K562 (cell line): ENCODE data around the gene FUT2. TPM values are rescaled to one million over a fixed set of nuclear protein-coding genes. Genes with fewer than 3 reads are reported as not detected.

Experiments
- ATAC-seq: fragments of 200-7000 bp; cut with Tn5 transposase; 3 replicates; pipeline ENCODE4 v1.9.1; 2020; ENCODE audit warnings: moderate library complexity
- BruUV-seq: library from RNA; stranded (reverse); fragments of 400-500 nt; replicated peaks from 2 replicates; lab custom pipeline; 2021; lab: Mats Ljungman, UMichigan
- CTCF ChIA-PET: fragments of 300-600 bp; formaldehyde crosslinking; extraction: SDS; loops from one replicate; lab custom pipeline; 2021; ENCODE audit warnings: low intra/inter-chr PET ratio; lab: Yijun Ruan, JAX
- POLR2A ChIA-PET: fragments of 300-600, 350-650 bp; sonication (Branson Sonifier 250); formaldehyde crosslinking; extraction: SDS; loops from one replicate; lab custom pipeline; 2021; ENCODE audit warnings: antibody characterized with exemption, inconsistent platforms; lab: Yijun Ruan, JAX
- DNase-seq, 4 experiments: peaks; one replicate each; pipeline versions ENCODE4 v3.0.0 to v3.0.0-alpha.2; 2011 to 2018; ENCODE audit warnings: low spot score in 3 of 4, mixed read lengths in 3 of 4; ENCODE audit errors: extremely low read depth in 1 of 4
- FAIRE-seq: peaks from 2 replicates; lab custom pipeline; 2011; peaks lifted over from hg19 to GRCh38; lab: Jason Lieb, UNC
- H2AFZ ChIP-seq: 2 replicates; pipeline ENCODE4 v1.6.0; 2011; ENCODE audit warnings: low read depth, low read length, control low read depth, inconsistent platforms
- H3K27ac ChIP-seq: fragments of 200-600 bp; 3 replicates; pipeline ENCODE4 v1.8.0; 2011; ENCODE audit warnings: low read depth, mild to moderate bottlenecking, control low read depth, inconsistent platforms, low read length, moderate library complexity, mixed read lengths; ENCODE audit errors: extremely low read depth
- H3K27me3 ChIP-seq, 2 experiments: fragments of 300-600 bp in 1 of 2; 2 replicates in 1 of 2; 3 replicates in 1 of 2; pipeline versions ENCODE4 v1.6.0 to v1.8.0; 2011; ENCODE audit warnings: inconsistent platforms in 2 of 2, low read length in 2 of 2, mild to moderate bottlenecking in 1 of 2, mixed read lengths in 1 of 2, moderate library complexity in 1 of 2; ENCODE audit not compliant: control insufficient read depth in 2 of 2, insufficient read depth in 2 of 2
- H3K36me3 ChIP-seq: fragments of 300-600 bp; 3 replicates; pipeline ENCODE4 v1.8.0; 2011; ENCODE audit warnings: mild to moderate bottlenecking, low read length, inconsistent platforms; ENCODE audit not compliant: control insufficient read depth, insufficient read depth
- H3K4me1 ChIP-seq, 2 experiments: fragments of 200-600 bp in 1 of 2; replicated peaks in 1 of 2; 2 replicates in 1 of 2; 3 replicates in 1 of 2; pipeline versions ENCODE4 v1.5.1 to v1.8.0; 2011; ENCODE audit warnings: inconsistent platforms in 2 of 2, low read length in 2 of 2, mild to moderate bottlenecking in 1 of 2, mixed read lengths in 1 of 2, moderate library complexity in 1 of 2; ENCODE audit not compliant: control insufficient read depth in 2 of 2, insufficient read depth in 2 of 2
- H3K4me2 ChIP-seq: 2 replicates; pipeline ENCODE4 v1.6.1; 2011; ENCODE audit warnings: low read length, control low read depth, inconsistent platforms, mixed read lengths; ENCODE audit not compliant: insufficient read depth
- H3K4me3 ChIP-seq: fragments of 200-600 bp; sonication (generic), shearing (Covaris generic); 2 replicates; pipeline ENCODE4 v1.5.1; 2016; ENCODE audit warnings: control low read depth, inconsistent platforms
- H3K79me2 ChIP-seq: fragments of 200-600 bp; 3 replicates; pipeline ENCODE4 v1.8.0; 2011; ENCODE audit warnings: low read length, inconsistent platforms; ENCODE audit not compliant: control insufficient read depth, insufficient read depth
- H3K9ac ChIP-seq, 2 experiments: 2 replicates each; pipeline versions ENCODE4 v1.6.0 to v1.6.1; 2011; ENCODE audit warnings: low read depth in 2 of 2, low read length in 2 of 2, control low read depth in 1 of 2, inconsistent platforms in 1 of 2, mild to moderate bottlenecking in 1 of 2, mixed read lengths in 1 of 2; ENCODE audit not compliant: insufficient read depth in 1 of 2
- H3K9me1 ChIP-seq: one replicate; pipeline ENCODE4 v1.6.0; 2011; ENCODE audit warnings: inconsistent platforms, mild to moderate bottlenecking, low read length, moderate library complexity; ENCODE audit not compliant: control insufficient read depth, insufficient read depth
- H3K9me3 ChIP-seq: replicated peaks from 2 replicates; pipeline ENCODE4 v1.5.1; 2011; ENCODE audit warnings: low read depth, low read length, inconsistent platforms; ENCODE audit not compliant: control insufficient read depth, insufficient read depth
- H4K20me1 ChIP-seq: replicated peaks from 2 replicates; pipeline ENCODE4 v1.6.1; 2011; ENCODE audit warnings: low read length, inconsistent platforms, mixed read lengths; ENCODE audit not compliant: control insufficient read depth, insufficient read depth
- CEBPB ChIP-seq: fragments of 450-650 bp; IDR thresholded peaks from 2 replicates; pipeline ENCODE4 v1.6.1; 2016; ENCODE audit warnings: missing genetic modification characterization, missing compliant biosample characterization
- HNRNPL ChIP-seq: fragments of 200-400 bp; formaldehyde crosslinking; IDR thresholded peaks from 2 replicates; pipeline ENCODE4 v1.6.1; 2017; ENCODE audit warnings: low read depth, mild to moderate bottlenecking, low read length
- HOXB6 ChIP-seq: fragments of 250-450 bp; sonication (Bioruptor Pico); IDR thresholded peaks from 2 replicates; pipeline ENCODE4 v1.5.1; 2022; ENCODE audit warnings: mild to moderate bottlenecking, borderline replicate concordance
- KLF6 ChIP-seq: fragments of 250-450 bp; sonication (Bioruptor Pico); IDR thresholded peaks from 2 replicates; pipeline ENCODE4 v1.4.0; 2020; ENCODE audit warnings: mild to moderate bottlenecking, moderate library complexity, borderline replicate concordance
- MXI1 ChIP-seq: IDR thresholded peaks from 2 replicates; pipeline ENCODE4 v1.6.1; 2011; ENCODE audit warnings: low read depth, mild to moderate bottlenecking, improper control_type of control experiment, low read length
- MYC ChIP-seq, 2 experiments: fragments of 250-450 bp in 1 of 2; sonication (Bioruptor Pico) in 1 of 2; IDR thresholded peaks; 2 replicates each; pipeline versions ENCODE4 v1.5.1 to v1.6.1; 2012 to 2021; ENCODE audit warnings: low read depth in 2 of 2, borderline replicate concordance in 1 of 2, improper control_type of control experiment in 1 of 2, low read length in 1 of 2, mild to moderate bottlenecking in 1 of 2, moderate library complexity in 1 of 2
- RFX1 ChIP-seq: fragments of 450-650 bp; IDR thresholded peaks from 2 replicates; pipeline ENCODE4 v1.6.1; 2016; ENCODE audit warnings: mild to moderate bottlenecking, moderate library complexity
- WGBS: fragments of 100-300 bp; shearing (Covaris generic); methylation state at CpG from one replicate; pipeline ENCODE4 v1.1.6; 2016; ENCODE audit warnings: low coverage, mixed read lengths; ENCODE audit not compliant: insufficient coverage; ENCODE audit errors: missing lambda C conversion rate; 5-methylcytosine and 5-hydroxymethylcytosine counted together
- in situ Hi-C: fragments of 300-500 bp; cut with MboI; formaldehyde crosslinking; loops from 4 replicates; pipeline ENCODE4 v1.15.0; 2018; ENCODE audit warnings: inconsistent platforms, mixed read lengths
- intact Hi-C: fragments of 100-400 bp; cut with micrococcal nuclease; formaldehyde crosslinking; loops from 2 replicates; pipeline ENCODE4 v1.14.2; 2022
- polyA plus RNA-seq, 8 experiments: library from polyadenylated mRNA; depleted of rRNA in 4 of 8; stranded (reverse) in 5 of 8; unstranded in 3 of 8; fragments of >200 nt; fragmentation: Nextera tagmentation in 2 of 8; fragmentation: Illumina TruSeq in 1 of 8; extraction: Ambion mirVana in 2 of 8; extraction: Trizol in 1 of 8; gene quantifications; 2 replicates each; pipeline versions ENCODE4 v1.2.1 to v1.2.3, GENCODE V29; 2011 to 2014; ENCODE audit warnings: inconsistent platforms in 1 of 8, missing spikeins in 1 of 8
- total RNA-seq, 7 experiments: library from RNA; depleted of rRNA in 6 of 7; stranded (reverse); fragments of >200 nt in 6 of 7; fragmentation: Illumina TruSeq in 2 of 7; extraction: Trizol in 2 of 7; gene quantifications; 2 replicates each; pipeline versions ENCODE4 v1.2.1 to v1.2.3, GENCODE V29; 2011 to 2021; ENCODE audit warnings: low replicate concordance in 1 of 7
- TF ChIP-seq, protein P1 (sequence below), 2 experiments: fragments of 250-450 bp in 1 of 2; fragments of 450-650 bp in 1 of 2; sonication (Bioruptor Pico) in 1 of 2; IDR thresholded peaks; 2 replicates each; pipeline versions ENCODE4 v1.6.1 to v1.8.0; 2016 to 2021; ENCODE audit warnings: mild to moderate bottlenecking in 2 of 2, moderate library complexity in 2 of 2, missing compliant biosample characterization in 1 of 2, missing genetic modification characterization in 1 of 2
- TF ChIP-seq, protein P2 (sequence below): fragments of 450-650 bp; IDR thresholded peaks from 2 replicates; pipeline ENCODE4 v1.6.1; 2016; ENCODE audit warnings: mild to moderate bottlenecking, moderate library complexity

Gene FUT2
- total and polyA plus RNA-seq, 9 of the 15 experiments (the other 6 are each of a cell fraction or from before 2014, with no cell fraction given) = 0.03 to 0.04 TPM; not detected in 7

DNA sequence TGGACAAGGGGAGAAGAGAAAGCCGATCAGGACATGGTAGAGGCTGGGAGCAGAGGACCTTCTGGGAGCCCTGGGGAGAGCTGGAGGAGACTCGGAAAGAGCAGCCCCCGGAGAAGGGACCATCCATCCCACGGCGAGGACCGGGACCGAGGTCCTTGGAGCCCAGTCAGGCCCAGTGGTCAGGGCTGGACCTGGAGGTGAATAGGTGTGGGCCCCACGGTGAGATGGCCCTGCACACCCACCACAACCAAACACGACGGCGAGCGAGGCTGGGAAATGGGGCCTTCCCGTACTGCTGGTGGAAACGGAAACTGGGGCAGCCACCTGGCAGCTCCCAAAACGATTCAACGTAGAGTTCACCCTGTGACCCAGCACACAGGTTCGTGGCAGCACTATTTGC is 19.3 kb upstream of the FUT2 start (continued):
- TF ChIP-seq, protein P1, sequence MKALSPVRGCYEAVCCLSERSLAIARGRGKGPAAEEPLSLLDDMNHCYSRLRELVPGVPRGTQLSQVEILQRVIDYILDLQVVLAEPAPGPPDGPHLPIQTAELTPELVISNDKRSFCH (CRISPR knock-in tag; IDR thresholded peaks at IDR 0.05) = no peak
- TF ChIP-seq, protein P1 (tag; IDR thresholded peaks at IDR 0.05) = no peak
- TF ChIP-seq RFX1 (no peak), MXI1 (no peak), MYC (IDR thresholded peaks at IDR 0.05; ENCODE audit: low read depth, low read length) (no peak), MYC (CRISPR knock-in tag; IDR thresholded peaks at IDR 0.05; ENCODE audit: borderline replicate concordance, low read depth) (no peak), HNRNPL (no peak), HOXB6 (CRISPR knock-in tag) (no peak), KLF6 (CRISPR knock-in tag) (no peak)

DNA sequence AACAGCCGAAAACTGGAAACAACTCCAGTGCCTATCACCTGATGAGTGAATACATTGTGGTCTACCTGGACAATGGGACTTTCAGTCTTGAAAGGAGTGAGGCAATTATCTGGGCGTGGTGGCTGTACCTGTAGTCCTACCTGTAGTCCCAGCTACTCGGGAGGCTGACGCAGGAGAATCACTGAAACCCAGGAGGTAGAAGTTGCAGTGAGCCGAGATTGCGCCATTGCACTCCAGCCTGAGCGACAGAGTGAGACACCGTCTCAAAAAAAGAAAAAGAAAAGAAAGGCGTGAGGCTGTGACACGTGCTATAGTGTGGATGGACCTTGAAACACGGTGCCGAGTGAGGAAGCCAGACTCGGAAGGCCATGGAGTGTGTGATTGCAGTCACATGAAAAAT is 18.9 kb upstream of the FUT2 start:
- Histone ChIP-seq H3K9me1 (no peaks in the 10 kb centered on the region), H3K9me3 (no peaks in the 10 kb centered on the region), H3K4me3 (no peak overlapping the region), H2AFZ (no peak overlapping the region), H3K4me1 (peaks cover 23 to 69% of the 10 kb centered on the region in 2 experiments), H3K79me2 (no peaks in the 10 kb centered on the region), H4K20me1 (no peaks in the 10 kb centered on the region), H3K4me2 (no peak overlapping the region), H3K9ac (no peak overlapping the region), H3K27ac (no peak overlapping the region), H3K36me3 (no peaks in the 10 kb centered on the region), H3K27me3 (no peaks in the 10 kb centered on the region)
- DNase-seq (no peak), ATAC-seq (no peak), FAIRE-seq (no peak)
- POLR2A ChIA-PET = no interaction called here
- in situ Hi-C loops (no loop called here), intact Hi-C loops (no loop called here)
- CTCF ChIA-PET = no interaction called here
- BruUV-seq = no TSS peak
- 67% methylated on average over 13 of the region's 13 CpGs for WGBS
- TF ChIP-seq, protein P2, sequence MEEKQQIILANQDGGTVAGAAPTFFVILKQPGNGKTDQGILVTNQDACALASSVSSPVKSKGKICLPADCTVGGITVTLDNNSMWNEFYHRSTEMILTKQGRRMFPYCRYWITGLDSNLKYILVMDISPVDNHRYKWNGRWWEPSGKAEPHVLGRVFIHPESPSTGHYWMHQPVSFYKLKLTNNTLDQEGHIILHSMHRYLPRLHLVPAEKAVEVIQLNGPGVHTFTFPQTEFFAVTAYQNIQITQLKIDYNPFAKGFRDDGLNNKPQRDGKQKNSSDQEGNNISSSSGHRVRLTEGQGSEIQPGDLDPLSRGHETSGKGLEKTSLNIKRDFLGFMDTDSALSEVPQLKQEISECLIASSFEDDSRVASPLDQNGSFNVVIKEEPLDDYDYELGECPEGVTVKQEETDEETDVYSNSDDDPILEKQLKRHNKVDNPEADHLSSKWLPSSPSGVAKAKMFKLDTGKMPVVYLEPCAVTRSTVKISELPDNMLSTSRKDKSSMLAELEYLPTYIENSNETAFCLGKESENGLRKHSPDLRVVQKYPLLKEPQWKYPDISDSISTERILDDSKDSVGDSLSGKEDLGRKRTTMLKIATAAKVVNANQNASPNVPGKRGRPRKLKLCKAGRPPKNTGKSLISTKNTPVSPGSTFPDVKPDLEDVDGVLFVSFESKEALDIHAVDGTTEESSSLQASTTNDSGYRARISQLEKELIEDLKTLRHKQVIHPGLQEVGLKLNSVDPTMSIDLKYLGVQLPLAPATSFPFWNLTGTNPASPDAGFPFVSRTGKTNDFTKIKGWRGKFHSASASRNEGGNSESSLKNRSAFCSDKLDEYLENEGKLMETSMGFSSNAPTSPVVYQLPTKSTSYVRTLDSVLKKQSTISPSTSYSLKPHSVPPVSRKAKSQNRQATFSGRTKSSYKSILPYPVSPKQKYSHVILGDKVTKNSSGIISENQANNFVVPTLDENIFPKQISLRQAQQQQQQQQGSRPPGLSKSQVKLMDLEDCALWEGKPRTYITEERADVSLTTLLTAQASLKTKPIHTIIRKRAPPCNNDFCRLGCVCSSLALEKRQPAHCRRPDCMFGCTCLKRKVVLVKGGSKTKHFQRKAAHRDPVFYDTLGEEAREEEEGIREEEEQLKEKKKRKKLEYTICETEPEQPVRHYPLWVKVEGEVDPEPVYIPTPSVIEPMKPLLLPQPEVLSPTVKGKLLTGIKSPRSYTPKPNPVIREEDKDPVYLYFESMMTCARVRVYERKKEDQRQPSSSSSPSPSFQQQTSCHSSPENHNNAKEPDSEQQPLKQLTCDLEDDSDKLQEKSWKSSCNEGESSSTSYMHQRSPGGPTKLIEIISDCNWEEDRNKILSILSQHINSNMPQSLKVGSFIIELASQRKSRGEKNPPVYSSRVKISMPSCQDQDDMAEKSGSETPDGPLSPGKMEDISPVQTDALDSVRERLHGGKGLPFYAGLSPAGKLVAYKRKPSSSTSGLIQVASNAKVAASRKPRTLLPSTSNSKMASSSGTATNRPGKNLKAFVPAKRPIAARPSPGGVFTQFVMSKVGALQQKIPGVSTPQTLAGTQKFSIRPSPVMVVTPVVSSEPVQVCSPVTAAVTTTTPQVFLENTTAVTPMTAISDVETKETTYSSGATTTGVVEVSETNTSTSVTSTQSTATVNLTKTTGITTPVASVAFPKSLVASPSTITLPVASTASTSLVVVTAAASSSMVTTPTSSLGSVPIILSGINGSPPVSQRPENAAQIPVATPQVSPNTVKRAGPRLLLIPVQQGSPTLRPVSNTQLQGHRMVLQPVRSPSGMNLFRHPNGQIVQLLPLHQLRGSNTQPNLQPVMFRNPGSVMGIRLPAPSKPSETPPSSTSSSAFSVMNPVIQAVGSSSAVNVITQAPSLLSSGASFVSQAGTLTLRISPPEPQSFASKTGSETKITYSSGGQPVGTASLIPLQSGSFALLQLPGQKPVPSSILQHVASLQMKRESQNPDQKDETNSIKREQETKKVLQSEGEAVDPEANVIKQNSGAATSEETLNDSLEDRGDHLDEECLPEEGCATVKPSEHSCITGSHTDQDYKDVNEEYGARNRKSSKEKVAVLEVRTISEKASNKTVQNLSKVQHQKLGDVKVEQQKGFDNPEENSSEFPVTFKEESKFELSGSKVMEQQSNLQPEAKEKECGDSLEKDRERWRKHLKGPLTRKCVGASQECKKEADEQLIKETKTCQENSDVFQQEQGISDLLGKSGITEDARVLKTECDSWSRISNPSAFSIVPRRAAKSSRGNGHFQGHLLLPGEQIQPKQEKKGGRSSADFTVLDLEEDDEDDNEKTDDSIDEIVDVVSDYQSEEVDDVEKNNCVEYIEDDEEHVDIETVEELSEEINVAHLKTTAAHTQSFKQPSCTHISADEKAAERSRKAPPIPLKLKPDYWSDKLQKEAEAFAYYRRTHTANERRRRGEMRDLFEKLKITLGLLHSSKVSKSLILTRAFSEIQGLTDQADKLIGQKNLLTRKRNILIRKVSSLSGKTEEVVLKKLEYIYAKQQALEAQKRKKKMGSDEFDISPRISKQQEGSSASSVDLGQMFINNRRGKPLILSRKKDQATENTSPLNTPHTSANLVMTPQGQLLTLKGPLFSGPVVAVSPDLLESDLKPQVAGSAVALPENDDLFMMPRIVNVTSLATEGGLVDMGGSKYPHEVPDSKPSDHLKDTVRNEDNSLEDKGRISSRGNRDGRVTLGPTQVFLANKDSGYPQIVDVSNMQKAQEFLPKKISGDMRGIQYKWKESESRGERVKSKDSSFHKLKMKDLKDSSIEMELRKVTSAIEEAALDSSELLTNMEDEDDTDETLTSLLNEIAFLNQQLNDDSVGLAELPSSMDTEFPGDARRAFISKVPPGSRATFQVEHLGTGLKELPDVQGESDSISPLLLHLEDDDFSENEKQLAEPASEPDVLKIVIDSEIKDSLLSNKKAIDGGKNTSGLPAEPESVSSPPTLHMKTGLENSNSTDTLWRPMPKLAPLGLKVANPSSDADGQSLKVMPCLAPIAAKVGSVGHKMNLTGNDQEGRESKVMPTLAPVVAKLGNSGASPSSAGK = 0 out of 2 replicates have a peak, but pooled peaks have one; percentile 29
- 0 out of 2 replicates have a peak, but pooled peaks have one; percentile 47 for TF ChIP-seq CEBPB (tag)
